ENCODE measurements around the gene MRPL12. TPM values are rescaled to one million over a fixed set of nuclear protein-coding genes. Genes with fewer than 3 reads are reported as not detected.
A peak's percentile ranks its signal among the peaks of the same experiment; 100 is the strongest.

MRPL12 gene
- total and polyA plus RNA-seq, 2 of the 13 experiments (the other 11 are each of a cell fraction or from before 2014, with no cell fraction given) = 39.1 to 94.1 TPM

GRCh38 chr17:81711814-81712467, 8.8 kb downstream of the MRPL12 start, which contains the start of gene SLC25A10 (continued):
- peak; percentile 98 for TF ChIP-seq TFE3 (CRISPR knock-in tag; IDR thresholded peaks at IDR 0.05)
- TF ChIP-seq ZBTB34 (CRISPR knock-in tag; IDR thresholded peaks at IDR 0.05) = peak; percentile 86
- peak; percentile 89 for TF ChIP-seq SKI (IDR thresholded peaks at IDR 0.05; ENCODE audit: partially characterized antibody)
- TF ChIP-seq ZNF530 (CRISPR knock-in tag; IDR thresholded peaks at IDR 0.05; ENCODE audit: low read depth) = peak; percentile 96
- peak in 1 of 2 experiments; percentile 45; a peak in 1 of 4 replicates for TF ChIP-seq POLR2A (IDR thresholded peaks at IDR 0.05; ENCODE audit: insufficient read depth in 1 of 2, low read depth in 2 of 2, low read length in 2 of 2)
- 0 out of 2 replicates have a peak, but pooled peaks have one; percentile 81 for TF ChIP-seq CC2D1A (CRISPR knock-in tag; IDR thresholded peaks at IDR 0.05)
- TF ChIP-seq MAX (IDR thresholded peaks at IDR 0.05) = peak; percentile 99
- TF ChIP-seq PHF20 (CRISPR knock-in tag; IDR thresholded peaks at IDR 0.05) = peak; percentile 81
- no peak for TF ChIP-seq IKZF1 (IDR thresholded peaks at IDR 0.05)
- 0 out of 2 replicates have a peak, but pooled peaks have one; percentile 43 for TF ChIP-seq MLLT10 (CRISPR knock-in tag; IDR thresholded peaks at IDR 0.05)
- TF ChIP-seq KLF12 (CRISPR knock-in tag; IDR thresholded peaks at IDR 0.05; ENCODE audit: borderline replicate concordance) = peak; percentile 88
- TF ChIP-seq THYN1 (CRISPR knock-in tag; IDR thresholded peaks at IDR 0.05; ENCODE audit: borderline replicate concordance, low read depth) = peak; percentile 94; the same call in 1 of the 2 replicates
- peak; percentile 86 for TF ChIP-seq THAP8 (CRISPR knock-in tag; IDR thresholded peaks at IDR 0.05; ENCODE audit: borderline replicate concordance)
- peak; percentile 99 for TF ChIP-seq ZNF766 (CRISPR knock-in tag; IDR thresholded peaks at IDR 0.05; ENCODE audit: borderline replicate concordance)
- TF ChIP-seq ZNF503 (CRISPR knock-in tag; IDR thresholded peaks at IDR 0.05) = peak; percentile 91
- TF ChIP-seq ZNF891 (CRISPR knock-in tag; IDR thresholded peaks at IDR 0.05) = peak; percentile 95
- TF ChIP-seq KAT8 (CRISPR knock-in tag; IDR thresholded peaks at IDR 0.05) = peak; percentile 95
- TF ChIP-seq ZNF777 (CRISPR knock-in tag; IDR thresholded peaks at IDR 0.05) = peak; percentile 78
- TF ChIP-seq ZFP62 (CRISPR knock-in tag; IDR thresholded peaks at IDR 0.05) = no peak
- TF ChIP-seq MED1 (CRISPR knock-in tag; IDR thresholded peaks at IDR 0.05) = peak; percentile 98
- no peak for TF ChIP-seq MATR3 (CRISPR knock-in tag; IDR thresholded peaks at IDR 0.05)
- TF ChIP-seq ZNF335 (CRISPR knock-in tag; IDR thresholded peaks at IDR 0.05) = peak; percentile 93
- TF ChIP-seq HOXA3 (CRISPR knock-in tag; IDR thresholded peaks at IDR 0.05) = peak; percentile 96
- peak; percentile 92; the same call in 1 of the 2 replicates for TF ChIP-seq ZBTB49 (CRISPR knock-in tag; IDR thresholded peaks at IDR 0.05; ENCODE audit: borderline replicate concordance)

Data from HepG2 (cell line).